Transverse colon (tissue), 4 donors: ENCODE results near the gene AMOTL2. TPM values are rescaled to one million over a fixed set of nuclear protein-coding genes. Genes with fewer than 3 reads are reported as not detected.

ENCODE experiments used
- DNase-seq: peaks from one replicate; pipeline ENCODE4 v3.0.0-alpha.2; 2019
- H3K27ac ChIP-seq, 4 donors: fragments of 200-600 bp; sonication (generic); 2 replicates each; pipeline ENCODE4 v1.5.1; 2016 to 2018; ENCODE audit warnings: inconsistent platforms in 4 of 4
- H3K27me3 ChIP-seq: fragments of 200-600 bp; sonication (generic); 2 replicates; pipeline ENCODE4 v1.5.1; 2017; ENCODE audit warnings: inconsistent platforms
- H3K36me3 ChIP-seq, 4 donors: fragments of 200-600 bp; sonication (generic); 2 replicates each; pipeline ENCODE4 v1.5.1; 2017 to 2019; ENCODE audit warnings: inconsistent platforms in 4 of 4
- H3K4me1 ChIP-seq, 4 donors: fragments of 200-600 bp; sonication (generic); 2 replicates each; pipeline ENCODE4 v1.5.1; 2017 to 2020; ENCODE audit warnings: inconsistent platforms in 4 of 4
- H3K4me3 ChIP-seq, 4 donors: fragments of 200-600 bp; sonication (generic); 1 replicate in 1 of 4; 2 replicates in 3 of 4; pipeline versions ENCODE4 v1.5.1 to v1.6.1; 2017 to 2019; ENCODE audit warnings: inconsistent platforms in 4 of 4
- H3K9me3 ChIP-seq, 2 donors: fragments of 200-600 bp; sonication (generic); 2 replicates each; pipeline ENCODE4 v1.5.1; 2017 to 2019; ENCODE audit warnings: inconsistent platforms in 2 of 2
- CTCF ChIP-seq, 5 experiments: fragments of 200-600 bp in 3 of 5; fragments of 450-650 bp in 2 of 5; sonication (generic) in 3 of 5; IDR thresholded peaks; 1 replicate in 2 of 5; 2 replicates in 3 of 5; pipeline ENCODE4 v1.5.1; 2016 to 2017; ENCODE audit warnings: antibody characterized with exemption in 5 of 5, inconsistent platforms in 3 of 5, mild to moderate bottlenecking in 2 of 5, moderate library complexity in 1 of 5
- EP300 ChIP-seq: sonication (generic); formaldehyde crosslinking; IDR thresholded peaks from one replicate; pipeline ENCODE4 v1.6.1; 2017; ENCODE audit warnings: antibody characterized with exemption, low read depth
- POLR2A ChIP-seq: fragments of 450-650 bp; IDR thresholded peaks from one replicate; pipeline ENCODE4 v1.6.1; 2016; ENCODE audit warnings: antibody characterized with exemption, mild to moderate bottlenecking, moderate library complexity
- POLR2AphosphoS5 ChIP-seq, 3 donors: sonication (generic); formaldehyde crosslinking; IDR thresholded peaks; one replicate each; pipeline ENCODE4 v1.6.1; 2016; ENCODE audit warnings: antibody characterized with exemption in 3 of 3
- WGBS, 2 donors: methylation state at CpG; one replicate each; pipeline ENCODE4 v1.1.5; 2018; ENCODE audit warnings: low coverage in 1 of 2; 5-methylcytosine and 5-hydroxymethylcytosine counted together
- in situ Hi-C, 4 donors: fragments of 200-750 bp; cut with MboI; loops; one replicate each; pipeline versions ENCODE4 v1.15.0 to v1.15.1; 2017; ENCODE audit warnings: low sequenced_read_pairs in 3 of 4, low pct_ligation_motif_present in 1 of 4, low pct_unique_long_range_greater_than_20kb in 1 of 4
- intact Hi-C: fragments of 100-400 bp; cut with DNase I; formaldehyde crosslinking; loops from one replicate; pipeline ENCODE4 v1.15.1; 2023; ENCODE audit warnings: low total_unique reads
- total RNA-seq, 4 donors: library from RNA; depleted of rRNA; stranded (reverse); fragments of >200 nt; gene quantifications; one replicate each; pipeline ENCODE4 v1.1.0, GENCODE V29; 2016

AMOTL2 gene
- total RNA-seq, 4 donors from 2014 or later: 14.5 to 50.9 (median 23.8) TPM

- DNase-seq: no peak
- H3K4me1 ChIP-seq: peaks cover under 1 to 7% (median 5%) of the 10 kb centered on the region in 4 donors
- H3K4me3 ChIP-seq: no peak overlapping the region
- in situ Hi-C loops: no loop called here
- no peak overlapping the region for H3K27ac ChIP-seq
- intact Hi-C loops: no loop called here
- no peak for TF ChIP-seq POLR2AphosphoS5 (IDR thresholded peaks at IDR 0.05)
- no peak for TF ChIP-seq POLR2A
- no peak for TF ChIP-seq EP300
- TF ChIP-seq CTCF (IDR thresholded peaks at IDR 0.05): no peak
- no peaks in the 10 kb centered on the region for H3K9me3 ChIP-seq
- no peaks in the 10 kb centered on the region for H3K27me3 ChIP-seq
- H3K36me3 ChIP-seq: no peaks in the 10 kb centered on the region
- 81% methylated on average over 5 of the region's 5 CpGs; no CpG with 5 or more reads in 1 of the 2 donors for WGBS, 2 donors
Measured at GRCh38 chr3:134339913-134340312, 34.3 kb downstream of the AMOTL2 start.

GRCh38 chr3:134339331-134339730 is 34.9 kb downstream of the AMOTL2 start:
- 96 to 100% methylated on average over 1 to 8 of the region's 9 CpGs for WGBS, 2 donors
- no peaks in the 10 kb centered on the region for H3K36me3 ChIP-seq
- no peak for DNase-seq

GRCh38 chr3:134338516-134339261 is 35.6 kb downstream of the AMOTL2 start:
- WGBS, 2 donors: 97 to 100% methylated on average over 2 to 5 of the region's 5 CpGs
- no peak for TF ChIP-seq POLR2A
- no peak for TF ChIP-seq POLR2AphosphoS5 (IDR thresholded peaks at IDR 0.05)
- TF ChIP-seq CTCF (IDR thresholded peaks at IDR 0.05): no peak
- TF ChIP-seq EP300: no peak
- DNase-seq: no peak
- H3K4me1 ChIP-seq: peaks cover 8 to 18% (median 14%) of the 10 kb centered on the region in 4 donors
- H3K36me3 ChIP-seq: no peaks in the 10 kb centered on the region
- intact Hi-C loops: no loop called here
- in situ Hi-C loops: no loop called here
- no peak overlapping the region for H3K27ac ChIP-seq
- H3K9me3 ChIP-seq: no peaks in the 10 kb centered on the region
- H3K27me3 ChIP-seq: no peaks in the 10 kb centered on the region
- no peak overlapping the region for H3K4me3 ChIP-seq

More at GRCh38 chr3:134339331-134339730, 34.9 kb downstream of the AMOTL2 start:
- intact Hi-C loops (no loop called here), in situ Hi-C loops (no loop called here)
- Histone ChIP-seq H3K4me3 (no peak overlapping the region), H3K4me1 (peaks cover 6 to 12% (median 11%) of the 10 kb centered on the region in 4 donors), H3K27ac (no peak overlapping the region), H3K9me3 (no peaks in the 10 kb centered on the region), H3K27me3 (no peaks in the 10 kb centered on the region)
- TF ChIP-seq POLR2AphosphoS5 (IDR thresholded peaks at IDR 0.05) (no peak), POLR2A (no peak), CTCF (IDR thresholded peaks at IDR 0.05) (no peak), EP300 (no peak)

GRCh38 chr3:134338201-134338512 is 36.1 kb downstream of the AMOTL2 start:
- TF ChIP-seq POLR2AphosphoS5 (IDR thresholded peaks at IDR 0.05) (no peak), POLR2A (no peak), CTCF (IDR thresholded peaks at IDR 0.05) (no peak), EP300 (no peak)
- WGBS, 2 donors: 95% methylated on average over 2 of the region's 2 CpGs; no CpG with 5 or more reads in 1 of the 2 donors
- no peak for DNase-seq
- Histone ChIP-seq H3K27me3 (no peaks in the 10 kb centered on the region), H3K9me3 (no peaks in the 10 kb centered on the region), H3K27ac (no peak overlapping the region), H3K36me3 (no peaks in the 10 kb centered on the region), H3K4me3 (no peak overlapping the region), H3K4me1 (peaks cover 8 to 24% (median 17%) of the 10 kb centered on the region in 4 donors)
- intact Hi-C loops (no loop called here), in situ Hi-C loops (no loop called here)
